Right atrium auricular region (tissue), 2 donors: ENCODE data around the gene DLD. TPM values are rescaled to one million over a fixed set of nuclear protein-coding genes. Genes with fewer than 3 reads are reported as not detected.
A peak's percentile ranks its signal among the peaks of the same experiment; 100 is the strongest.

Experiments
- DNase-seq: peaks from one replicate; pipeline ENCODE4 v3.0.0-alpha.2; 2019; ENCODE audit warnings: low spot score
- H3K27ac ChIP-seq, 2 donors: fragments of 200-600 bp; sonication (generic); 1 replicate in 1 of 2; 2 replicates in 1 of 2; pipeline ENCODE4 v1.5.1; 2016 to 2019
- H3K27me3 ChIP-seq, 2 donors: fragments of 200-600 bp; sonication (generic); one replicate each; pipeline versions ENCODE4 v1.5.1 to v1.6.0; 2017 to 2019
- H3K36me3 ChIP-seq: fragments of 200-600 bp; sonication (generic); one replicate; pipeline ENCODE4 v1.5.1; 2016
- H3K4me1 ChIP-seq, 2 donors: fragments of 200-600 bp; sonication (generic); one replicate each; pipeline versions ENCODE4 v1.5.1 to v1.6.0; 2017 to 2019
- H3K4me3 ChIP-seq, 2 donors: fragments of 200-600 bp; sonication (generic); 1 replicate in 1 of 2; 2 replicates in 1 of 2; pipeline ENCODE4 v1.5.1; 2017 to 2019; ENCODE audit warnings: mild to moderate bottlenecking in 1 of 2, moderate library complexity in 1 of 2
- H3K9me3 ChIP-seq, 2 donors: fragments of 200-600 bp; sonication (generic); one replicate each; pipeline ENCODE4 v1.5.1; 2019
- CTCF ChIP-seq, 2 donors: fragments of 200-600 bp; sonication (generic); IDR thresholded peaks; one replicate each; pipeline ENCODE4 v1.5.1; 2019; ENCODE audit warnings: antibody characterized with exemption in 2 of 2
- total RNA-seq, 2 donors: library from RNA; depleted of rRNA; stranded (reverse); fragments of >200 nt; gene quantifications; one replicate each; pipeline ENCODE4 v1.1.0, GENCODE V29; 2016

Gene DLD
- total RNA-seq, 2 donors from 2014 or later: 52.9 to 153 TPM

DNA sequence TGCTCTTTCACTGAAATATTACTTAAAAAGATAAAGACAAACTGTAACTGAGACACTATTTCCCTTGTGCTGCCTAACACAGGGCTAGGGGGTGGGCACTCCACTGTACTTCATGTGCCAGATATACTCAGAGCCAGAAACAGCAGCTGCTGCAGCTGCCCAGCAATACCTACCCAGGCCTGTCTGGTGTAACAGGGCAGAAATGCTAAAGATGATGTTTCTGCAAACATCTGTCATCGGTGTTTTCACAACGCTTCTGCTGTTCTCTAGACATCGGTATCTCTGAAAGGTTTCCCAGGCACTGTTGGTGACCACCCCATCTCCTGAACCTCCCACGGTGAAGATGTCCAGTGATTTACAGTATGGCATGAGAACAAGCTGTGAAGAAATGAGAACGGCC is 69.3 kb downstream of the DLD start:
- no peak overlapping the region for H3K4me3 ChIP-seq
- H3K27ac ChIP-seq: no peak overlapping the region
- H3K36me3 ChIP-seq: peaks cover 57% of the 10 kb centered on the region
- no peak for TF ChIP-seq CTCF (IDR thresholded peaks at IDR 0.05)
- H3K9me3 ChIP-seq: no peaks in the 10 kb centered on the region
- H3K27me3 ChIP-seq: no peaks in the 10 kb centered on the region
- H3K4me1 ChIP-seq: peaks cover 0 to 20% of the 10 kb centered on the region in 2 donors
- DNase-seq: no peak

DNA sequence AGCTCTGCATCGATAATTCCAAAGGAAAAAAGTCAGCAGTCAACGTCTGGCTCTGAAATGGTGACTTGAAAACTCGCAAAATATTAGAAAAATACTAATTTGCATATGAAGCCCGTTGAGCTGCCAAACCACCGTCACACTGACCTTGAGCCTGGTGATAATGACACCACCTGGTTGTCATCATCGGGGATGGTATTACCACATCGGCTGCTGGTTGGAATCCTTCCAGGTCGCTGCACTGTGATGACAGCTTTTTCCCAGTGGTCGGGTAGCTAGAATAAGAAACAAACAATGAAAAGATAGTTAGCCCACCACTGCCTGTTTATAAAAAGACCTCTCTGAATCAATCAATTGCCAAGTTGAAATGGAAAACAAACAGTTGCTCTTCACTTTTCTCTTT is 70.4 kb downstream of the DLD start:
- TF ChIP-seq CTCF (IDR thresholded peaks at IDR 0.05): no peak
- no peak overlapping the region for H3K4me3 ChIP-seq
- H3K36me3 ChIP-seq: peaks cover 56% of the 10 kb centered on the region
- H3K4me1 ChIP-seq: peaks cover 0 to 24% of the 10 kb centered on the region in 2 donors
- H3K27me3 ChIP-seq: no peaks in the 10 kb centered on the region
- DNase-seq: peak; percentile 86
- no peaks in the 10 kb centered on the region for H3K9me3 ChIP-seq
- peak overlapping the region; percentile 24 to 35 for H3K27ac ChIP-seq

- H3K27ac ChIP-seq: no peak overlapping the region
- H3K4me3 ChIP-seq: no peak overlapping the region
- no peak for DNase-seq
- H3K27me3 ChIP-seq: no peaks in the 10 kb centered on the region
- peaks cover 56% of the 10 kb centered on the region for H3K36me3 ChIP-seq
- H3K4me1 ChIP-seq: peaks cover 0 to 31% of the 10 kb centered on the region in 2 donors
- no peak for TF ChIP-seq CTCF (IDR thresholded peaks at IDR 0.05)
- no peaks in the 10 kb centered on the region for H3K9me3 ChIP-seq
Measured at GRCh38 chr7:107962817-107963216, 71.8 kb downstream of the DLD start.

DNA sequence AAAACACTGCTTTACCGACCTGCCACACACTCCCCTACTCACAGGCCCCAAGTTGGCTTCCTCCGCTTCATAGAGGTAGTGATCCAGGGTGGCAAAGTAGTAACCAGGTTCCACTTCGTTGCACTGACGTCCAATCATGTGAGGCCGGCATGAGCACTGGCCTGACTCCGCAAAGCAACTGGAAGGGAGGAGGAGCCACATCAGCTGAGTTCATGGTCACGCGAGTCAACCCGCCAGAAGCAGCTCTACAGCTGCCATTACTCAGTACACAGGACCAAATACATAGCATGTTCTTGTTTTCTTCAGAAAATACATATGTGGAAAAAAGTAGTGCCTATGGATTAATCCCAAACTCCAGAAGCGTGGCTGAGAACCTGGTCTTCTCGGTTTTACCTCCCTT is 73.5 kb downstream of the DLD start:
- H3K4me1 ChIP-seq: peaks cover 0 to 21% of the 10 kb centered on the region in 2 donors
- TF ChIP-seq CTCF (IDR thresholded peaks at IDR 0.05): no peak
- H3K9me3 ChIP-seq: no peaks in the 10 kb centered on the region
- H3K27me3 ChIP-seq: no peaks in the 10 kb centered on the region
- no peak overlapping the region for H3K4me3 ChIP-seq
- H3K27ac ChIP-seq: no peak overlapping the region
- H3K36me3 ChIP-seq: peaks cover 53% of the 10 kb centered on the region
- DNase-seq: no peak

DNA sequence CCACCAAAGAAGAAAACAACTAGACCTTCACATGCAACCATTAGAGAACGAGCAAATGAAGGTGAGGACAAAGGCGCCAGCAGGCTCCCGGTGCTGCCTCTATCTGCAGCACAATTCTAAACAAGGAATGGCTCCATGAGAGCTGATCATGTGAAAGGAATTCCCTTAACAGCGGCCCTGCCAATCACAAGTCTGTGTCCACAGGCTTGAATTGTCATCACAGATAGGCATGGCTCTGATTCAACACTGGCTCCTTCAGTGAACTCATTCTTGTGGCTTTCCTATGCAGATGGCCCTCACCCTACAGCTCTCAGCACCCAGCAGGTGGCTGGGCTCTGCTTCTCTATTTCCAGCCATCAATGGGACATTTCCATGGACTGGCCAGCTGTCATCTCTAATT is 75.7 kb downstream of the DLD start:
- H3K4me1 ChIP-seq: peaks cover 0 to 31% of the 10 kb centered on the region in 2 donors
- H3K27ac ChIP-seq: peak overlapping the region; percentile 18 to 58
- DNase-seq: no peak
- no peaks in the 10 kb centered on the region for H3K9me3 ChIP-seq
- H3K36me3 ChIP-seq: peaks cover 36% of the 10 kb centered on the region
- TF ChIP-seq CTCF (IDR thresholded peaks at IDR 0.05): peak in 1 of 2 donors; percentile 42
- no peaks in the 10 kb centered on the region for H3K27me3 ChIP-seq
- H3K4me3 ChIP-seq: no peak overlapping the region

GRCh38 chr7:107967420-107967819 is 76.4 kb downstream of the DLD start:
- no peak for DNase-seq
- Histone ChIP-seq H3K4me1 (peaks cover 0 to 27% of the 10 kb centered on the region in 2 donors), H3K27me3 (no peaks in the 10 kb centered on the region), H3K36me3 (peaks cover 30% of the 10 kb centered on the region), H3K27ac (peak overlapping the region; percentile 18 to 58), H3K4me3 (no peak overlapping the region), H3K9me3 (no peaks in the 10 kb centered on the region)
- no peak for TF ChIP-seq CTCF (IDR thresholded peaks at IDR 0.05)
